GM23338 (cell line): ENCODE measurements around the gene CNNM4. TPM values are rescaled to one million over a fixed set of nuclear protein-coding genes. Genes with fewer than 3 reads are reported as not detected.

Experiments used
- ZNF114 ChIP-seq: fragments of 250-450 bp; sonication (Bioruptor Pico); IDR thresholded peaks from 2 replicates; pipeline ENCODE4 v1.5.0; 2020; ENCODE audit warnings: mild to moderate bottlenecking, moderate library complexity
- microRNA counts: library from miRNA; unstranded; fragments of <30 nt; microRNA quantifications from one replicate; lab custom pipeline; 2017
- microRNA-seq: library from miRNA; unstranded; fragments of <30 nt; microRNA quantifications from one replicate; pipeline ENCODE4, GENCODE V29; 2017
- polyA plus RNA-seq: library from polyadenylated mRNA; unstranded; fragments of >200 nt; fragmentation: Nextera tagmentation; extraction: Ambion mirVana; gene quantifications from 2 replicates; pipeline ENCODE4 v1.2.1, GENCODE V29; 2016
- small RNA-seq: library from RNA; depleted of rRNA; stranded (forward); fragments of <200 nt; gene quantifications from one replicate; pipeline ENCODE3, GENCODE V24; 2014; ENCODE audit warnings: low replicate concordance
- total RNA-seq: library from RNA; depleted of rRNA; stranded (reverse); fragments of >200 nt; shearing (Covaris generic); gene quantifications from 2 replicates; pipeline ENCODE4 v1.2.3, GENCODE V29; 2014; rRNA removed
- TF ChIP-seq, protein P1 (sequence below): IDR thresholded peaks from one replicate; pipeline ENCODE4 v1.6.1; 2018; ENCODE audit warnings: antibody characterized with exemption; ENCODE audit not compliant: unreplicated experiment

Gene CNNM4
- total and polyA plus RNA-seq, 2 experiments from 2014 or later = 2.9 to 12.9 TPM

DNA sequence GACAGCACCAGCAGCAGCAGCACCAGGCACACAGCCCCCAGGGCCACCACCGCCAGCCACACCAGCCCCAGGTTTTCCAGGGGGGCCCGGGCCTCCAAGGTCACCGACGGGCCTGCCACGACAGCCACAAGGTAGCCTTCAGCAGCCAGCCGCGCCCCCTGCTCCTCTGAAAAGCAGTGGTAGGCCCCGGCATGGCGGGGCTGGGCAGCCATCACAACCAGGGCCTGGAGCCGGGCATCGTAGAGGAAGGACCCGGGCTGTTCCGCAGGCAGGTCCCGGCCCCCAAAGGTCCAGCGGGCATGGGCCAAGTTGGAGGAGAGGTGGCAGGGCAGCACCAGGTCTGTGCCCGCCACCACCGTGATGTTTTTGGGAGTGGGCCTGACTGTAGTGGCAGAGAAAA lies 100.4 kb downstream of the CNNM4 start (continued):
- TF ChIP-seq, protein P1, sequence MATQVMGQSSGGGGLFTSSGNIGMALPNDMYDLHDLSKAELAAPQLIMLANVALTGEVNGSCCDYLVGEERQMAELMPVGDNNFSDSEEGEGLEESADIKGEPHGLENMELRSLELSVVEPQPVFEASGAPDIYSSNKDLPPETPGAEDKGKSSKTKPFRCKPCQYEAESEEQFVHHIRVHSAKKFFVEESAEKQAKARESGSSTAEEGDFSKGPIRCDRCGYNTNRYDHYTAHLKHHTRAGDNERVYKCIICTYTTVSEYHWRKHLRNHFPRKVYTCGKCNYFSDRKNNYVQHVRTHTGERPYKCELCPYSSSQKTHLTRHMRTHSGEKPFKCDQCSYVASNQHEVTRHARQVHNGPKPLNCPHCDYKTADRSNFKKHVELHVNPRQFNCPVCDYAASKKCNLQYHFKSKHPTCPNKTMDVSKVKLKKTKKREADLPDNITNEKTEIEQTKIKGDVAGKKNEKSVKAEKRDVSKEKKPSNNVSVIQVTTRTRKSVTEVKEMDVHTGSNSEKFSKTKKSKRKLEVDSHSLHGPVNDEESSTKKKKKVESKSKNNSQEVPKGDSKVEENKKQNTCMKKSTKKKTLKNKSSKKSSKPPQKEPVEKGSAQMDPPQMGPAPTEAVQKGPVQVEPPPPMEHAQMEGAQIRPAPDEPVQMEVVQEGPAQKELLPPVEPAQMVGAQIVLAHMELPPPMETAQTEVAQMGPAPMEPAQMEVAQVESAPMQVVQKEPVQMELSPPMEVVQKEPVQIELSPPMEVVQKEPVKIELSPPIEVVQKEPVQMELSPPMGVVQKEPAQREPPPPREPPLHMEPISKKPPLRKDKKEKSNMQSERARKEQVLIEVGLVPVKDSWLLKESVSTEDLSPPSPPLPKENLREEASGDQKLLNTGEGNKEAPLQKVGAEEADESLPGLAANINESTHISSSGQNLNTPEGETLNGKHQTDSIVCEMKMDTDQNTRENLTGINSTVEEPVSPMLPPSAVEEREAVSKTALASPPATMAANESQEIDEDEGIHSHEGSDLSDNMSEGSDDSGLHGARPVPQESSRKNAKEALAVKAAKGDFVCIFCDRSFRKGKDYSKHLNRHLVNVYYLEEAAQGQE = no peak
- no peak for TF ChIP-seq ZNF114 (CRISPR knock-in tag)

MicroRNA genes within 50 kb of the gene (microRNA counts, 767-probe panel; counts per million panel counts)
- not detected for microRNA hsa-miR-3127-5p (lab: Ali Mortazavi, UCI)

Small RNAs within 50 kb of the gene (microRNA-seq; reads per million reads assigned to microRNA genes)
- gene MIR3127 = not detected

Small RNAs within 50 kb of the gene (small RNA-seq; reads per million reads assigned to genes)
- not detected for gene MIR3127

Other genes with a start within 250 kb of the CNNM4 start
- gene ARID5A, start 224.2 kb upstream of the CNNM4 start, total RNA-seq = 7.1 and 7.7 TPM in 2 replicates
- 5.5 and 5.9 TPM in 2 replicates for gene ARID5A, start 224.2 kb upstream of the CNNM4 start, polyA plus RNA-seq
- 27.2 and 31.4 TPM in 2 replicates for gene KANSL3, start 122.6 kb upstream of the CNNM4 start, total RNA-seq
- gene KANSL3, start 122.6 kb upstream of the CNNM4 start, polyA plus RNA-seq = 7.2 and 8.9 TPM in 2 replicates
- 0.27 and 0.76 TPM in 2 replicates for gene FER1L5, start 118.1 kb upstream of the CNNM4 start, total RNA-seq
- gene FER1L5, start 118.1 kb upstream of the CNNM4 start, polyA plus RNA-seq = 0.07 and 0.18 TPM in 2 replicates
- gene LMAN2L, start 20.8 kb upstream of the CNNM4 start, total RNA-seq = 15.8 and 16.7 TPM in 2 replicates
- 10.5 and 11.8 TPM in 2 replicates for gene LMAN2L, start 20.8 kb upstream of the CNNM4 start, polyA plus RNA-seq
- gene CNNM3, start 55.4 kb downstream of the CNNM4 start, total RNA-seq = 22.8 and 25.7 TPM in 2 replicates
- gene CNNM3, start 55.4 kb downstream of the CNNM4 start, polyA plus RNA-seq = 5.3 and 7.7 TPM in 2 replicates
- 4.0 and 6.5 TPM in 2 replicates for gene ANKRD23, start 83.1 kb downstream of the CNNM4 start, total RNA-seq
- 2.9 and 5.0 TPM in 2 replicates for gene ANKRD23, start 83.1 kb downstream of the CNNM4 start, polyA plus RNA-seq
- 17.5 and 18.3 TPM in 2 replicates for gene ANKRD39, start 97.1 kb downstream of the CNNM4 start, total RNA-seq
- gene ANKRD39, start 97.1 kb downstream of the CNNM4 start, polyA plus RNA-seq = 32.0 and 33.8 TPM in 2 replicates
- gene SEMA4C, start 109.2 kb downstream of the CNNM4 start, total RNA-seq = 69.7 and 80.7 TPM in 2 replicates
- gene SEMA4C, start 109.2 kb downstream of the CNNM4 start, polyA plus RNA-seq = 15.4 and 16.8 TPM in 2 replicates
- gene FAM178B, start 225.7 kb downstream of the CNNM4 start, total RNA-seq = 0.47 TPM in 1 of 2 replicates, not detected in the other
- 0.70 and 1.1 TPM in 2 replicates for gene FAM178B, start 225.7 kb downstream of the CNNM4 start, polyA plus RNA-seq